ENCODE data around the gene FANCI. TPM values are rescaled to one million over a fixed set of nuclear protein-coding genes. Genes with fewer than 3 reads are reported as not detected.

The FANCI gene
- polyA plus RNA-seq, 6 donors from 2014 or later: 2.6 to 8.2 (median 5.1) TPM

- Mint-ChIP-seq H3K27ac (peak overlapping the region in 3 of 6 donors; percentile 10 to 34 (median 32)), H3K4me1 (peaks cover 4 to 20% (median 14%) of the 10 kb centered on the region in 3 donors), H3K4me3 (no peak overlapping the region), H3K36me3 (peaks cover 14 to 41% of the 10 kb centered on the region in 2 donors), H3K9me3 (no peaks in the 10 kb centered on the region), H3K27me3 (no peaks in the 10 kb centered on the region)
- no peak for DNase-seq
- ATAC-seq (ENCODE audit: low read depth in 2 of 2): no peak
These were observed 79.0 kb downstream of the FANCI start for GRCh38 chr15:89322822-89323221.

- Mint-ChIP-seq H3K36me3 (peaks cover 14 to 38% of the 10 kb centered on the region in 2 donors), H3K27ac (no peak overlapping the region), H3K4me1 (peaks cover 6 to 23% (median 14%) of the 10 kb centered on the region in 3 donors), H3K9me3 (no peaks in the 10 kb centered on the region), H3K27me3 (no peaks in the 10 kb centered on the region), H3K4me3 (peak overlapping the region in 1 of 8 donors; percentile 42)
- DNase-seq: no peak
- ATAC-seq (ENCODE audit: low read depth in 2 of 2): no peak
These were observed 80.0 kb downstream of the FANCI start for GRCh38 chr15:89323825-89324224.

- Mint-ChIP-seq H3K27me3 (no peaks in the 10 kb centered on the region), H3K4me3 (no peak overlapping the region), H3K36me3 (peaks cover 7 to 24% of the 10 kb centered on the region in 2 donors), H3K9me3 (no peaks in the 10 kb centered on the region), H3K4me1 (peaks cover 16 to 17% (median 17%) of the 10 kb centered on the region in 3 donors), H3K27ac (peak overlapping the region in 1 of 6 donors; percentile 87)
- DNase-seq (no peak), ATAC-seq (ENCODE audit: low read depth in 2 of 2) (no peak)
These were observed 81.4 kb downstream of the FANCI start for GRCh38 chr15:89325039-89325803.

GRCh38 chr15:89326316-89326715 lies 82.5 kb downstream of the FANCI start:
- H3K27me3 Mint-ChIP-seq: no peaks in the 10 kb centered on the region
- DNase-seq (no peak), ATAC-seq (ENCODE audit: low read depth in 2 of 2) (no peak)
- H3K4me1 Mint-ChIP-seq: peaks cover 23 to 28% (median 27%) of the 10 kb centered on the region in 3 donors
- no peaks in the 10 kb centered on the region for H3K9me3 Mint-ChIP-seq
- peak overlapping the region in 1 of 6 donors; percentile 65 for H3K27ac Mint-ChIP-seq
- peak overlapping the region in 1 of 8 donors; percentile 9 for H3K4me3 Mint-ChIP-seq
- peaks cover 8 to 18% of the 10 kb centered on the region in 2 donors for H3K36me3 Mint-ChIP-seq

GRCh38 chr15:89327113-89327512 lies 83.3 kb downstream of the FANCI start:
- no peaks in the 10 kb centered on the region for H3K9me3 Mint-ChIP-seq
- H3K36me3 Mint-ChIP-seq: peaks cover 8 to 18% of the 10 kb centered on the region in 2 donors
- ATAC-seq (ENCODE audit: low read depth in 2 of 2) (no peak), DNase-seq (no peak)
- no peak overlapping the region for H3K27ac Mint-ChIP-seq
- no peak overlapping the region for H3K4me3 Mint-ChIP-seq
- peaks cover 29 to 36% (median 35%) of the 10 kb centered on the region in 3 donors for H3K4me1 Mint-ChIP-seq
- no peaks in the 10 kb centered on the region for H3K27me3 Mint-ChIP-seq

- peaks cover 36 to 44% (median 39%) of the 10 kb centered on the region in 3 donors for H3K4me1 Mint-ChIP-seq
- H3K27me3 Mint-ChIP-seq: no peaks in the 10 kb centered on the region
- H3K9me3 Mint-ChIP-seq: no peaks in the 10 kb centered on the region
- no peak for DNase-seq
- no peak for ATAC-seq (ENCODE audit: low read depth in 2 of 2)
- peaks cover 8 to 18% of the 10 kb centered on the region in 2 donors for H3K36me3 Mint-ChIP-seq
- no peak overlapping the region for H3K27ac Mint-ChIP-seq
- H3K4me3 Mint-ChIP-seq: no peak overlapping the region
These were observed 84.8 kb downstream of the FANCI start for GRCh38 chr15:89328398-89329254.

- no peaks in the 10 kb centered on the region for H3K9me3 Mint-ChIP-seq
- peaks cover 0 to under 1% (median 0%) of the 10 kb centered on the region in 3 donors for H3K27me3 Mint-ChIP-seq
- DNase-seq: no peak
- peaks cover 8 to 12% of the 10 kb centered on the region in 2 donors for H3K36me3 Mint-ChIP-seq
- peaks cover 34 to 39% (median 37%) of the 10 kb centered on the region in 3 donors for H3K4me1 Mint-ChIP-seq
- peak overlapping the region in 2 of 6 donors; percentile 1 to 86 for H3K27ac Mint-ChIP-seq
- H3K4me3 Mint-ChIP-seq: peak overlapping the region in 1 of 8 donors; percentile 66
- ATAC-seq (ENCODE audit: low read depth in 2 of 2): no peak
These were observed 85.7 kb downstream of the FANCI start for GRCh38 chr15:89329329-89330084.

- H3K9me3 Mint-ChIP-seq: peaks cover 0 to 5% (median 4%) of the 10 kb centered on the region in 7 donors
- peaks cover 34 to 42% (median 37%) of the 10 kb centered on the region in 3 donors for H3K4me1 Mint-ChIP-seq
- H3K27me3 Mint-ChIP-seq: peaks cover 0 to 6% (median 5%) of the 10 kb centered on the region in 3 donors
- ATAC-seq (ENCODE audit: low read depth in 2 of 2) (no peak), DNase-seq (no peak)
- peak overlapping the region in 2 of 8 donors; percentile 21 to 66 for H3K4me3 Mint-ChIP-seq
- peak overlapping the region in 1 of 6 donors; percentile 44 for H3K27ac Mint-ChIP-seq
- peaks cover 12% of the 10 kb centered on the region in 2 donors for H3K36me3 Mint-ChIP-seq
These were observed 86.3 kb downstream of the FANCI start for GRCh38 chr15:89330119-89330518.

- DNase-seq (no peak), ATAC-seq (ENCODE audit: low read depth in 2 of 2) (no peak)
- Mint-ChIP-seq H3K27me3 (peaks cover 0 to 7% (median 5%) of the 10 kb centered on the region in 3 donors), H3K36me3 (peaks cover 12 to 14% of the 10 kb centered on the region in 2 donors), H3K4me3 (peak overlapping the region in 2 of 8 donors; percentile 79 to 85), H3K4me1 (peaks cover 39 to 50% (median 44%) of the 10 kb centered on the region in 3 donors), H3K27ac (no peak overlapping the region), H3K9me3 (peaks cover 0 to 6% (median 4%) of the 10 kb centered on the region in 7 donors)
These were observed 87.3 kb downstream of the FANCI start for GRCh38 chr15:89330881-89331595.

GRCh38 chr15:89332446-89332845 lies 88.7 kb downstream of the FANCI start:
- peaks cover 35 to 58% (median 44%) of the 10 kb centered on the region in 3 donors for H3K4me1 Mint-ChIP-seq
- peaks cover 0 to 6% (median 4%) of the 10 kb centered on the region in 7 donors for H3K9me3 Mint-ChIP-seq
- H3K27ac Mint-ChIP-seq: peak overlapping the region in 4 of 6 donors; percentile 66 to 87 (median 72)
- H3K4me3 Mint-ChIP-seq: peak overlapping the region; percentile 44 to 85 (median 72)
- H3K36me3 Mint-ChIP-seq: peaks cover 7 to 12% of the 10 kb centered on the region in 2 donors
- ATAC-seq (ENCODE audit: low read depth in 2 of 2) (no peak), DNase-seq (no peak)
- peaks cover 0 to 7% (median 5%) of the 10 kb centered on the region in 3 donors for H3K27me3 Mint-ChIP-seq

GRCh38 chr15:89333011-89333860 lies 89.5 kb downstream of the FANCI start:
- DNase-seq (no peak), ATAC-seq (ENCODE audit: low read depth in 2 of 2) (no peak)
- Mint-ChIP-seq H3K4me3 (peak overlapping the region; percentile 73 to 95 (median 86)), H3K9me3 (peaks cover 0 to 6% (median 4%) of the 10 kb centered on the region in 7 donors), H3K4me1 (peaks cover 32 to 56% (median 44%) of the 10 kb centered on the region in 3 donors), H3K27ac (peak overlapping the region in 4 of 6 donors; percentile 66 to 87 (median 72)), H3K36me3 (peaks cover 7 to 12% of the 10 kb centered on the region in 2 donors), H3K27me3 (peaks cover 0 to 7% (median 5%) of the 10 kb centered on the region in 3 donors)

Measured in naive B cell (primary cell).